GM21717 (cell line): ENCODE measurements around the gene PTGES2.
A peak's percentile ranks its signal among the peaks of the same experiment; 100 is the strongest.

ENCODE experiments used
- ATAC-seq: cut with Tn5 transposase; IDR thresholded peaks from one replicate; pipeline ENCODE4 v1.9.1; 2021; ENCODE audit warnings: mild to moderate bottlenecking, moderate library complexity; ENCODE audit not compliant: unreplicated experiment

Gene PTGES2

DNA sequence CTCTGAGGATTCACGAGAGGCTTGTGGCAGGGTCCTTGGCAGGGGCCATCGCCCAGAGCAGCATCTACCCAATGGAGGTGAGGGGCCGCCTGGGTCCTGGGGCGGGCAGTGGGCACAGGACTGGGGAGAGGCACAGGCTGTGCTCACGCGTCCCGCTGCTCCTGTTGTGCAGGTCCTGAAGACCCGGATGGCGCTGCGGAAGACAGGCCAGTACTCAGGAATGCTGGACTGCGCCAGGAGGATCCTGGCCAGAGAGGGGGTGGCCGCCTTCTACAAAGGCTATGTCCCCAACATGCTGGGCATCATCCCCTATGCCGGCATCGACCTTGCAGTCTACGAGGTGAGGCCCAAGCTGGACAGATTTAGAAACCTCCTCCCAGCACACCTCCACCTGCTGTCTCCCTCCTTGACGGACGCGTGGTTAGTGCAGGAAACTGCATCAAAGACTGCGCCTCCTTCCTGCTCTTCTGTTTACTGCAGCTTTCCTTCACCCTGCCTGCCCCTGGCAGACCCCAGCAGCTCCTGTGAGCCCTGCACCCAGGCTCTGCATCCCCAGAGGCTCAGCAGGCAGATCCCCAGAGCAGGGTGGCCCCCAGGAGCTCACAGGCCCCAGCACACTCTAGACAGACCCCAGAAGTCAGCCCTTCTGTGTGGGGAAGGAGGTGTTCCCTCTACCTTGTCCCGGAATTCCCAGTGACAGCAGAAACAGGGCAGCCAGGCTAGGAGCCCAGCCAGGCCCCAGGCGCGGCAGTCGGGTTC lies 21.2 kb downstream of the PTGES2 start:
- no peak for ATAC-seq

DNA sequence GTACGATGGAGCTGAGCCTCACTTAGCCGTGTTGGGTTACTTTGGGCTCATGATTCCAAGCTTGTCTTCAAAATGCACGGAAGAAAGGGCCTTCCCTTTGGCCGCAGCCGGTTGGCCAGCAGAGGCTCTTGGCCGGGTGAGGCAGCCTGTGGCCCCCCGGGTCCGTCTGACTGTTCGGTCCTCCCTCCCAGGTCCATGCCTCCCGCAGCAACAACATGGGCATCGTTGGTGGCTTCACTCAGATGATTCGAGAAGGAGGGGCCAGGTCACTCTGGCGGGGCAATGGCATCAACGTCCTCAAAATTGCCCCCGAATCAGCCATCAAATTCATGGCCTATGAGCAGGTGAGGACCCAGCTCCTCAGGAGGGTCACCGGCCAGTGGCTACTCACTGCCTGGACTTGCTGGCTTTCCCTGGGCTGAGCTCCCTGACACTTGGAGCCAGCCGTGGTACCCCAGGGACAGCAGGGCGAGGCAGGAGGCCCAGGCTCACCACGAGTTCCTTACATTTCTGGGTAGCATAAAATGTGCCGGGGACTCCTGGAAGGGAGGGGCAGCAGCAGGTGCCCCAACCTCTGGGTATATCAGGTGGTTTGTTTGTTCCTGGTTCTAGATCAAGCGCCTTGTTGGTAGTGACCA lies 21.9 kb downstream of the PTGES2 start:
- no peak for ATAC-seq

DNA sequence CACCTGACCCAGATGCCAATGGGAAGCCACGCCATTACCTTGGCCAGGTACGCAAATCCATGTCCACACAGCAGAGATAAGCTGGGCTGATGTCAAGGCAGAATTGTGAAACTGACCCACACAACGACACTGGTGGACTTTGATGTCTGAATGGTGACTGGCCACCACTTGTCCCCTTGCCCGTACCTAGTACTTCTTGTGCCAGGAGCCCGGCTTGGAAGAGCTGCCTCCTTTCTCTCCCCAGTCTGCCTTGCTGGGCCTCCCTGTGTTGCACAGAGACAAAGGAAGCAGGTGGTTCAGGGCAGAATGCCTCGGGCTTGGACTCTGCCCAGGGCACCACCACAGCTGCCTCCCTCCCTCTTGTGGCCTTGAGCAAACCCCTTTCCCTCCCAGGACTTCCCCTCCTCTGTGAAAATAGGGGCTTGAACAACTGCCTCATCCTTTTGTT lies 23.3 kb downstream of the PTGES2 start:
- no peak for ATAC-seq

DNA sequence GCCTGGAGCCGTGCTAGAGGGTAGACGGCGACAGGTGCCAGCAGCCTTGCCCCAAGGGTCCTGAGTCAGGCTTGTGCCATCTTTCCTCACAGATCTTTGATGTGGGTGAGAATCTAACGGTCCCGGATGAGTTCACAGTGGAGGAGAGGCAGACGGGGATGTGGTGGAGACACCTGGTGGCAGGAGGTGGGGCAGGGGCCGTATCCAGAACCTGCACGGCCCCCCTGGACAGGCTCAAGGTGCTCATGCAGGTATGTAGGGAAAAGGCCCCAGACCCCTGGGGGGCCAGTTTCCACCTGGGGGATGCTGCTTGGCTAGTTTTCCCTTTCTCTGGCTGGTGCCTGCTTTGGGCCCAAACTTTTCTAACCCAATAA lies 24.0 kb downstream of the PTGES2 start:
- no peak for ATAC-seq

DNA sequence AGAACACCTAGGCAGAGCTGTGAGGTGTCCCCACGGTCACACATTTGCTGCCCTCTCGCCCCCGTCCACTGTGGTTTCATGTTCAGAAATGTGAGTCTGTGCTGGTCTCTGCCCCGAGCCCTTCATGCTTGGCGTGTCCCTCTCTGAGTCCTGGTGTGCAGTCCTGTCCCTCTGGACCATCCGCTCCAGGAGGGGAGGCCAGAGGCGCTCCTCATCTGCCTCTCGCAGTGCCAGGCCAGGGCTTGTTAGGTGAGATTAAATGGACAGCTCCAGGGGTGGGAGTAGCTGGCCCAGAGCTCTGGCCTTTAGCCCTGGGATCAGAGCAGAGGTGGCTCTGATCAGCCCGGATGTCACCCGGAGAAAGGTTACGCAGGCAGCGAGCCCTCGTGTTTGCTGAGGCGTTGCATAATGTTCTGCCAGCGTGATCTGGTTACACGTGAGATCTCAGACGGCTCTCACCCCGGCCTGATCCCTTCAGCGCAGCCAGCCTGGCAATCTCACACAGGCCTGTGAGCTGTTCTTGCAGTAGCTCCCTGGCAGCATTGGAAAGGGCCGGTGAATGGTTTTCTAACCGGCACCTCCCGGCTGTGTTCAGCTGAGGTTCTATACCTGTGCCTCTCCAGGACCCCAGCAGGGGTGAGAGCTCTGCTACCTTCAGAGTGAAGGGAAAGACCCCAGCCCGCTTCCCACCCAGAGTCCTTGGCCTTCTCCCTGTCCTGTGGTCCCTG lies 24.5 kb downstream of the PTGES2 start:
- ATAC-seq: no peak

DNA sequence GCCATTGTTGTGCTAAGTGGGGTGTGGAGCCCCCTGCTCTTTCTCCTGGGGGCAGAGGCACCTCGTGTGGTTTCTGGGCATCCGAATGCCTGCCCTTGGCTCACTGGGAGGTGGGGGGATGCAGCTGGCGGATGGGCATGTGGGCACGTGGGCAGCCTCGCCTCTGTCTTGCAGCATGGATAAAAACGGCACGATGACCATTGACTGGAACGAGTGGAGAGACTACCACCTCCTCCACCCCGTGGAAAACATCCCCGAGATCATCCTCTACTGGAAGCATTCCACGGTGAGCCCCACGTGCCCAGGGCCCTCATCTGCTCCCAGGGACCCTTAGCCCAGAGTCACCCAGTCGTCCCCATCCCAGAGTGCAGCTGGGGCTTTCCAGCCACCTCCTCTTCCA lies 25.3 kb downstream of the PTGES2 start:
- ATAC-seq: no peak

DNA sequence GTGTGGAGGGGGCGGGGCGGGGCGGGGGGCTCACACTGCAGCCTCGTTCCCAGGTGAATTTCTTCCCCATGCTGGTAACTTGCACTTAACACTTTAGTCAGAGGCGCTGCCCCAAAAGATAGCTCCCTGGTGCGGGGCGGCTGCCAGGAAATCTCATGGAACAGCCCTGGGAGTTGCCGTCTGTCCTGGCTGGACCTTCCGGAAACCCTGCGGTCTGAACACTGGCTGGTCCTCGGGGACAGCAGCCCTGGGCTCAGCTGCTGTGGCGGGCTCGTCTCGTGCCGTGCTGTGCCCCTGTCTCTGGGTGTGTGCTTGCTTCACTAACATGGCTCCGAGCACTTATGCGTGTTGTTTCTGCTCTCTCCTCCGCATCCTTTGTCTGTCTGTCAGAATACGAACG lies 25.8 kb downstream of the PTGES2 start:
- no peak for ATAC-seq

DNA sequence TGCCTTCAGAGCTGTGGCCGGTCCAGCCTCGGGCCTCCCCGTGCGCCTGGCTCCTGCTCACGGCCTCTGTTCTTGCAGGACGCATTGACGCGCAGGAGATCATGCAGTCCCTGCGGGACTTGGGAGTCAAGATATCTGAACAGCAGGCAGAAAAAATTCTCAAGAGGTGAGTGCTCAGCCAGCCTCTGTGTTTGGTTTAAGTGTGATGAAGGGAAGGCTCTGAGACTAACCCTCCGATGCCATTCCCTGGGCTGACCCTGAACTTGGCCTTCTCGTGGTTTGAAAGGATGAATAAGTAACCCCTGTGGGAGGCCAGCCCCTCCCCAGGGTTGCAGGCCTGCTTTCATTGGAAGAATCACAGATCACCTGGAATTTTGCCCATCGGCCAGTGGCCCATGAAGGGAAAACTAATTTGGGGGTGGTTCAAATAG lies 26.3 kb downstream of the PTGES2 start:
- no peak for ATAC-seq

DNA sequence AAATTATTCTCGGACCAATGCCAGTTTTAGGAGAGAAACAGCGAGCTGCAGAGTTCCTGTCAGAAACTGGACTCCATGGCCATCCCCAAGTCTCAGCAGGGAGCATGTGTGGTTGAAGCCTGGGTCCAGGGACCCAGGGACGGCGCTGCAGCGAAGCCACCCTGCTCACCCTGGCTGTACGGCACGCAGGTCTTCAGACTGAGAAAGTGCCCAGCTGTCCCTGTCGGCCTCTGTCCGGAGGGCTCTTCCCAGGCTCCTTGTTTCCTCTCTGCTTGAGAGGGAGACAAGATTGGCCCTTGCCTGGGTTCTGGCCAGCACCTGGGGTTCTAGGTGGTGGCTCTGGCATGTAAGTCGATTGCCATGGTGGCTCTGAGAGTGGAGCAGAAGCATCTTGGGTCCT lies 26.9 kb downstream of the PTGES2 start:
- no peak for ATAC-seq

DNA sequence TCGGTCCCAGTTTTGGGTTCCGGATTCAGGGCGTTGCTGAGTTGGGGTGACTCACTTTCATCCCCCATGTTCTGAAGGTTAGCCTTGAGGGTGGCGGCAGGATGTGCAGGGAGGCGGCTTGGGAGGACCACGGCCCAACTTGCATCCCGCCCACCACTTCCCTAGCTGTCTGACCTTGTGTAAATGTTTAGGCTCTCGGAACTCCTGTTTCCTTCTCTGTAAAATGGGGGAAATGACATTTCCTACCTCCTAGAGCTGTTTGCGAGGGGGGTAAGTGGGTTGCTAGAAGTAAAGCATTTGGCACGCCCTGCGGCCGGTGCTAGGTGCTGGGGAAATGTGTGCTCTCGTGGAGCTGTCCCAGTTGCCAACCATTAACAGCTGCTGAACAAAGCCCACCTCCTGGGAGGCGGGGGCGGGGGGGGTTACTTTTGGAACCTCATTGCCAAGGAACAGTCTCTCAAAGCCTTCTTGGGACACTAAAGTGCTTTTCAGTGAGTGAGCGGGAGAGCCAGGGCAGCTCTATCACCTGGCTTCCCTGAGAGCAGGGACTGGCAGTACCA lies 27.5 kb downstream of the PTGES2 start:
- ATAC-seq: no peak

DNA sequence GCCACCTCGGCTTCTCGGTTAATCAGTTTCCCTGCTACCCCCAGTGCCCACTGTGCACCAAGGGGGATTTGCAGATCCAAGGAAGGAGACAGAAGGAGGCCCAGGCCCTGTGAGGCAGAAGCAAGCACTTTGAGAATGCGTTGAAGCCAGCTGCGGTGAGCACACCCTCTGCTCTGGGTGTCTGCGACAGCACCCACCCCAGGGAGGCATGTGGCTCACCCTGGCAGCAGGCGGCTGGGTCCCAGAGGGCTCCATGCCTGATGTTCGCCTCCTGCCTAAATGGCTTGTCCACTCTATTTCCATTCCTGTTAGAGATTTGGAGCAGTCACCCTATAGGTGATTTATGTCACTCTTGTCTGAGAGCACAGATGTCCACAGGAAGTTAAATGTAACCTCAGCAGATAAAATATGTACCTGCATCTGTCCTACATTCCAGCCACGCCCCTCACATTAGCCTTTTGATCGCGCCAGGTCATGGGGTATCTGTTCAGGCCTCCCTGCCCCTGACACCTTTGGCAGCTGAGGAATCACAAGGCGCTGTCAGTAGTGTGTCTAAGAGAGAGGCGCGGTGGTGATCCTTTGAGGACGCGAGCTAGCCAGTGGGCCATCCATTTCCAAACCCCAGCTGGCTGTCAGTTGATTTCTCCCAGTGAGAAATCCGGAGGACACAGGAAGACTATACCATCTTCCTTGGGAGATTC lies 28.1 kb downstream of the PTGES2 start:
- no peak for ATAC-seq

DNA sequence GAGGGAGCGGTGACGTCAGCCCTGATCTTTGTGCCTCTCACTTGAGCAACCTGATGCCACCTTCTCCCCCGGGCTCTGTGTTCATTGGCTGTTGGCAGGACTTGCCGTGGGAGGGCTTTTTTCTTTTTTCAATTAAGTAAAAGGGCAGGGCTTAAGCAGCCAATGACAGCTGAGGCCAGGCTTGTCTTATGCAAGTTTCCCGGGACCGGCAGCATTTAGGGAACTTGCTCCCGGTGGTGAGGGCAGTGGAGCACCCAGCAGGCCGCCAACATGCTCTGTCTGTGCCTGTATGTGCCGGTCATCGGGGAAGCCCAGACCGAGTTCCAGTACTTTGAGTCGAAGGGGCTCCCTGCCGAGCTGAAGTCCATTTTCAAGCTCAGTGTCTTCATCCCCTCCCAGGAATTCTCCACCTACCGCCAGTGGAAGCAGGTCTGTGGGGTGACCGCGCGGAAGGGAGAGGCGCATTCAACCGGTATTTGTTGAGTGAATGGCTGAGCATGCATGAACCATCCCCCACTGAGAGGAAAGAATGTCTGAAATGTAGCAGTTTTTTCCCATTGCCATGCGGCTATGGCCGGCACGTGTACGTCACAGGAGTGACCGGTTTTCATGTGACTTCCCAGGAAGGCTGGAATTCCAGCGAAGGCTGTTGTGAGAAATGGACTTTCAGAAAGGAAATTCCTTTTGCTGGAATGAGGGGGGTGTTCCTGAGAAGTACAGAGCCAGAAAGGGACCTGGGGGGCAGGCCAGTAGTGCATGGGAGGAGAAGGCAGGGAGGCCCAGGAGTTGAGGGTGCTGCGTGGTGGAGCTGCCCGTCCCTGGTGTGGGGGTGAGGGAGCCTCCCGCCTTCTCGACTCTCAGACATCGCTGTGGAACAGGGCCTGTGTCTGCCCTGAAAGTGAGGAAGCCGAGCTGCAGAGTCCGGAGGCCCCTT lies 29.0 kb downstream of the PTGES2 start:
- ATAC-seq: no peak

DNA sequence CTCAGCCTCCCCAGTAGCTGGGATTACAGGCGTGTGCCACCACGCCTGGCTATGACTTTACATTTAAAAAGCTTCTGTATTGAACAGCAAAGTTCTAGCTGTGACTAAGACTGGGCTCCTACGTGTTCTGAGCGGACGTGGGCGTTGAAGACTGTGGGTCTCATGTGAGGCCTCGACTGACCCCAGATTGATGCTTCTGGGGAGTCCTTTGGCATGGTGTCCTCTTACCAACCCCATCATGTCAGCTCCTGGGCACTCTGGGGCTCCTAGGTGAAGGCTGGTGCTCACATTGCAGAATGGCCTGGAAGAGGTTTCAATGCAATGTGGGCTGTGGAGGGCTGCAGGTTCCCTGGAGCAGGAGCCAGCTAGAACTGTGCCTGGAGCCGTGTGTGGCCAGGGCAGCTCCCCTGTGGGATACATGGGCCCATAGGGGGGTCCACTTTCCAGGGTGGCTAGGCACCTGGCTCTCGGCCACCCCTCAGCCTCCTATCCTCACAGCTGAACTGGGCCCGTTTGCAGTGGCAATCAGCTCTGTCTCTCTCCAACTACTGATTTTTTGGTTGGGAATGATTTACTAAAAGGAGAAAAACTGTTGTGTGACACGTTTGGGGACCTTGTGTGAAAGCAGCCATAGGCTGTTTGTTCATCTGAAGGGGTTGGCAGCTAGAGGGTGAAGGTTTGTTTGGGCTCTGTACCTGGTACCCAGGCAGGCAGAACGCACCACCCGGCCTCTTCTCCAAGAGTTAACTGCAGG lies 29.8 kb downstream of the PTGES2 start:
- no peak for ATAC-seq

DNA sequence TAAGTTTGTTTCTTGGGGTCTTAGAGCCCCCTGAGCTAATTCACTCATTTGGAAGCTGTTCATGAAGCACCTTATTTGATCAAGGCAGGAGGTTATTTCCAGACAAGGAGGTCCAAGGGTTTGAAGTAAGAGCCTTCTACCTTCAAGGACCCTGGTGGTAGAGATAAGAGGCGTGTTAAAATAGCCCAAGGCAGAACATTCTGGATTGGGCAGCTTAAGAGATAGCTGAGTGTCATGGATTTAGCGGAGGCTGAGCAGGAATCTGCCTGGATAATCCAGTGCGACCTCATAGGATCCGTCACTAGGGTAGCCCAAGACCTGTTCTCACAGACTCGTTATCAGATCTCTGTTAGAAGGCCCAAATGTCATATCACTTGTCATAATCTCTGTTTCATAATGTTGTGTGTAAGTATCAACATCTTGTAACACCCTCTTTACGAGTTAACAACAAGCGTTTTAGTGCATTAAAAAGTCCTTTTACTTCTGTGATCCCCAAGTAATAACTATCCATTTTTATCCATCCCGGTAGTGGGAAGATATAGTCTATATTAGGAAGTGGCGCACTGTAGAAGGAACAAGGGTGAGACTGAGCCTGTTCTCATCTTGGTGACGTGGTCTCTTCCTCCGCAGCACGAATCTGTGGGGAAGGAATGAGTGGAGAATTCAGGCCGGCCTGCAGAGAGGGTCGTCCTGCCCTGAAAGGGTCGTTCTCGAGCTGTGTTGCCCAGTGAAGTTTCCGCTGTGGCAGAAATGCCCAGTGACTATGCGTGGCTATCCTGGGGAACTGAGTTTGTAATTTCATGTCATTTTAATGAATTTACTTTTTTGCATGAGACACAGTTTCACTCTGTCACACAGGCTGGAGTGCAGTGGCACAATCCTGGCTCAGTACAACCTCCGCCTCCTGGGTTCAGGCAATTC lies 30.7 kb downstream of the PTGES2 start:
- ATAC-seq: no peak

DNA sequence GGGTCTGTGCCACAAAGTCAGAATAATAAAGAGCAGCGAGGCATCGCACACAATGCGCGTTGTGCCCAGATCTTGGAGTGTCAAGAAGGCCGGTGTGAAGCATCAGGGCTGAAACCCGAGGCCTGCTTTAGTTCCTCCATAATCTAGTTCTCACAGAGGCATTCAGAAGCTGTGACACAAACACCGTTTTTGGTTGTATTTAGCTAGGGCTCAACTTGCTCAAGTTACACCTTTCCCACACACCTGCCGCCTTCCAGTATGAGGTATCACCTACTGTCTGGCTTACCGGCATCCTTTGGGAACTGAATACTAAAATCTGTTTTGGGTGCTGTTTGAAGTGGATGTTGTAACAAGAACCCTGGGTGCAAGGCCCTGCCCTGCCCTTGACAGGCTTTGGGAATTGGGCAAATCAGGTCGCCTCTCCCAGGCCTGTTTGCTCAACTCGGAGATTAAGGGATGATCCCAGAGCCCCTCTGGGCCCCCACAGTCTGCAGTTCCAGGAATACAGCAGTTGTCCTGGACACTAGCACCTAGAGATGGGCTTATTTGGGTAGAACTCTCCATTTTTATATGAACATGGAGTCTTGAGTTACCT lies 32.5 kb downstream of the PTGES2 start:
- no peak for ATAC-seq

DNA sequence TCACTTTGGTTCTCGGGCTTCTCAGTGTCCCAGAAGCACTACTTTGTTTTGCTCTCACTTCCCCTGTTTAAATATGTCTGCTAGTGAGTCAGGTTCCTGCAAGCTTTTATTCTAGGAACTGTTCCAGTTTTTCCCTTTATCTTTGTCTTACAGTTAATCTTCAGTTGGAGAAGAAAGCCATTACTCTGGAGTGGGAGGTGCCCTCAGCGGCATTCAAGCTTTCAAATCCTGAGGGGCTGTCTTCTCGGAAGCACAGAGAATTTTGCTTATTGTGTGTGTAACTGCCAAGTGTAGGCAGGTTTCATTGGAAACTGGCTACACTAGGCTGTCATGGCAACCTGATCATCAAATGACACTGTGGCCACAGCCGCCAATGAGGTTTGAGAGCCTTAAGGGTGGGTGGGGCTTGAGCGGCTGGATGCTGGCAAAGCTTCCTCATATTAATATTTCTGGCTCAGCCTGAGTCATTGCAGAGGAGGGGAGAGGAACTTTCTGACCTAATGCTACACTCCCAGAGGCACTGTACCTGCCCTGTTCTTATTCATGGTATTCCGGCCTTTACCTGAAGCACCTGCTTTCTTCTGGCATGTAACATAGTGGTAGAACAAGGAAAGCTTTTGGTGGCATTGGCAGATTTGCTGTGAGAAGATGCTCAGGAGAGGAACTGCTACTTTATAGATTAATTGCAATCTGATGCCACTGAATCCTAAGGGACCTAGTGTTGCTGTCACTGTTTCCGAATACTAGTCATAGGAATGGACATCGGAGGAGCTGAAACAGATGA lies 33.2 kb downstream of the PTGES2 start:
- peak; percentile 84 for ATAC-seq

DNA sequence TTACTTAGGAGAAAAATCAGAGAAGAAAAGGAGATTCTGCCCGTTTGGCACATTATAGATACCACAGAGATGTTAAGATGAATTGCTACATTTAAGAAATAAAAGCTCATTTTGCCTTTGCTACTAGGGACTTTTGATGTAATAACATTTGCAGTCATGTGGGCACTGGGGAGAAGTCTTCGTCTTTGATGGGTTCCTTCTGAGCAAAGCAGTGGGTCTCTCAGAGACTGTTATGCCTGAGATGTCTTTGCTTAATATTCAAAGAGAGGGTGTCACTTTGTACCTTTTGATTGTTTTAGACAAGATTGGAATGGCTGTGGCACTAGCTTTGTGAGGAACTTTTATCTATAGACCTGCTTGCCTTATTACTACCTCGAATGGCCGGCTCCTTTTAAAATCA lies 34.5 kb downstream of the PTGES2 start:
- no peak for ATAC-seq
